ENCODE results near the gene SKIDA1.

- TF ChIP-seq CTCF (IDR thresholded peaks at IDR 0.05) = no peak
- no peak for TF ChIP-seq POLR2A (IDR thresholded peaks at IDR 0.05)
These were observed 57.4 kb downstream of the SKIDA1 start for GRCh38 chr10:21468086-21468485.

All from breast epithelium (tissue), 3 donors.